ENCODE data around the gene WDR93.
"Not testable (repeated sequence)": the region's sequence is repeated elsewhere in the genome, so short reads cannot be mapped to it uniquely, and the experiment has no call there.

WDR93 gene

DNA sequence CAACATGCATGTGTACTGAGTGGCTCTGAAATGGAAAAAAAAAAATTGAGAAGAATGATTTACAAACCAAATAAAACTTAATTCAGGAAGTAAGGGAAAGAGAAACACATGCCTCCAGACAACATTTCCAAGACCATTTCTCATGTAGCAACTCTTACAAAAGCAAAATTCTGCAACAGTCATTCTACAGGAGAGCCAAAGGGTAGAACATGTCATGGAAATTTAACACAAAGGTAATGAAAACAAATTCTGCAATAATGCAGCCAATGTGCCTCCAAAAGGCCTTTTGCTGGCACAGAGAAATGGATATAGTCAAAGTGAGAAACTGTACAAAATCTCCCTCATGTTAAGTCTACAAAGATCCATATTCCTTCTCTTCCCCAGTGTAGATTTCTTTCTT, 4.1 kb upstream of the WDR93 start:
- no peak for DNase-seq

DNA sequence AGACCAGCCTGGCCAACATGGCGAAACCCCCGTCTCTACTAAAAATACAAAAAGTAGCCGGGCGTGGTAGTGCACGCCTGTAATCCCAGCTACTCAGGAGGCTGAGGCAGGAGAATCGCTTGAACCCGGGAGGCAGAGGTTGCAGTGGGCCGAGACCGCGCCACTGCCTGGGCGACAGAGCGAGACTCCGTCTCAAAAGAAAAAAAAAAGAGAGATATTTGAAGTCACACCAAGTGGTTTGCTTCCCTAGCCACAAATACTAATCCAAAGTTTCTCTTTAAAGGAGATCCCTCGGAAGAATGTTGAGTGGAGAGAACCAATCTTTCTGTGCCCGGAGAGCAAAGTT, 708 bp upstream of the WDR93 start:
- not testable (repeated sequence) for DNase-seq

DNA sequence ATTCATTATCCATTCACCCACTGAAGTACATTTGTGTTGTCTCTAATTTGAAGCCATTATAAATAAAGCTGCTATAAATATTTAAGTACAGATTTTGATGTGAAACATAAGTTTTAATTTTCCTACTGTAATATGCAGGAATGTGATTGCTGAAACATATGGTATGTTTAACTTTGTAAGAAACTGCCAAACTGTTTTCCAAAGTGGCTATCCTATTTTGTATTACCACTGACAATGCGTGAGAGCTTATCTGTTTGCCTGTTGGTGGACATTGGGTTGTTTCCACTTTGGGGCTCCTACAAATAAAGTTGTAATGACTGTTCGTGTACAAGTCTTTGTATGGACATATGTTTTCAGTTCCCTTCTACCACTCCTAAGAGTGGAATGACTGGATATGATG, 2.5 kb downstream of the WDR93 start:
- no peak for DNase-seq

DNA sequence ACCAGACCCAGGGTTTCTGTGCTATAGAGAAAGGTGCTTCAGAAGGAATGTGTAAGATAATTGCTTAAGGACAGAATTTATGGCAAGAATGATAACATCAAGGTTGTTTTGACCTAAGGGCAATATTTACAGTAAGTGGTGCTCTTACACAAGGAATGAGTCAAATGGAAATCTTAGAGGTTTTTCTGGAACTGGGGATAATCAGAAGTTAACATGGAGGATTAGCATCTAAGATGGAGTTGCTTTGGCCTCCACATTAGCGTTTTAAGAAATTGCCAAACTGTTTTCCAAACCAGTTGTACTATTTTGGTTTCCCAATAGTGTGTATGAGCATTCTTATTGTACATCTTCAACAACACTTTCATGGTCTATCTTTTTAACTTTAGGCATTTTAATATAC, 3.1 kb downstream of the WDR93 start:
- no peak for DNase-seq

GRCh38 chr15:89695198-89695597, 4.6 kb downstream of the WDR93 start:
- DNase-seq = no peak

DNA sequence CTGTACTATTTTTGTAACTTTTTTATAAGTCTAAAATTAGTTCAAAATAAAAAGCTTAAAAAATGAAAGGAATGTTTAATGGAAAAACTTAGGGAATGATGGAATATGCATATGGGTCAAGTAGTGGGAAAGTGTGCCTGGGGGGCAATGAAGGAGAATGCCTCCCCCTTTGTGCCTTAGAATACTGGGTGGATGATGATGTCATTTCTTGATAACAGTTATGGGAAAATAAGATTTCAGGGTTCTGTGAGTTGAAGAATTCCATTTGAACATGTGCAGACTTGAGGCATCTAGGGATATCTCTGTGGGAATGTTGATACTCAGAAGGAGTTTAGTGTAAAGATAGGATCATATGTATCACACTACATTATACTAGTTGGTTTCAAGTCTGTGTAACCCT, 13.8 kb downstream of the WDR93 start:
- DNase-seq = no peak

DNA sequence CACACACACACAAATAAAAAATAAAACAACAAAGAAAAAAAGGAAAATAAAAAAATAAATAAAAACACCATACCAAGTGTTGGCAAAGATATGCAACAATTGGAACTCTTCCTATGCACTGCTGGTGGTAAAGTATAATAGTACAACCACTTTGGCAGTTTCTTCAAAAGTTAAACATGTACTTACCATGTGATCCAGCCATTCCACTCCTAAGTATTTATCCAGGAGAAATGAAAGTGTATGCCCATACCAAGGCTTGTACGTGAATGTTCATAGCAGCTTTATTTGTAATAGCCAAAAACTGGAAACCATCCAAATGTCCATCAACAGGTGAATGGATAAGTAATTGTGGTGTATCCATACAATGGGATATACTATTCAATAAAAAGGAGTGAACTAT, 17.0 kb downstream of the WDR93 start:
- no peak for DNase-seq

DNA sequence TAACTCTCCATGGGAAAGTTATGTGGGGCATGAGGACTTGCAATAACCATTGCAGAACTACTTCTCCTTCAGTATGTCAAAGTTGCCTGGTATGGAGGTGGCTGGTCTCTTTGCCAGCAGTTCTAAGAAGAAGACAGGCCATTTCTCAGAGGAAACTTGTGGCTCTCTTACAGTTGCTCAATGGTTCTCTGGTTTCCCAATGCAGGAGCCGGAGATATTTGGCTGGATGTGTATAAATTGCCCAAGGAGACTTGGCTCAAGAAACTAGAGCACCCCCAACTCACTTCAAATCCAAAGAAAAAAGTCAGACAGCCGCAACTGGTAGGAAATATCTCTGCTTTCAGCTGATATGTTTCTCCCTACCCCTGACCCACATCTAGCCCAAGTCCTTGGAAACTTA, 24.2 kb downstream of the WDR93 start:
- DNase-seq = no peak

DNA sequence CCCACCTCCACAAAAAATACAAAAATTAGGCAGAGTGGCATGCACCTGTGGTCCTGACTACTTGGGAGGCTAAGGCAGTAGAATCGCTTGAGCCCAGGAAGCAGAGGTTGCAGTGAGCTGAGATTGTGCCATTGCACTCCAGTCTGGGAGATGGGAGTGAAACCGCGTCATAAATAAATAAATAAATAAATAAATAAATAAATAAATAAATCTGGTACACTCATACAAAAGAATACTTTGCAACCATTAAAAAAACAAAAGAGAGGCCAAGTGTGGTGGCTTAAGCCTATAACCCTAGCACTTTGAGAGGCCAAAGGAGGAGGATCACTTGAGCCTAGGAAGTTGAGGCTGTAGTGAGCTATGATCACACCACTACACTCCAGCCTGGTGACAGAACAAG, 32.4 kb downstream of the WDR93 start:
- DNase-seq = no peak

DNA sequence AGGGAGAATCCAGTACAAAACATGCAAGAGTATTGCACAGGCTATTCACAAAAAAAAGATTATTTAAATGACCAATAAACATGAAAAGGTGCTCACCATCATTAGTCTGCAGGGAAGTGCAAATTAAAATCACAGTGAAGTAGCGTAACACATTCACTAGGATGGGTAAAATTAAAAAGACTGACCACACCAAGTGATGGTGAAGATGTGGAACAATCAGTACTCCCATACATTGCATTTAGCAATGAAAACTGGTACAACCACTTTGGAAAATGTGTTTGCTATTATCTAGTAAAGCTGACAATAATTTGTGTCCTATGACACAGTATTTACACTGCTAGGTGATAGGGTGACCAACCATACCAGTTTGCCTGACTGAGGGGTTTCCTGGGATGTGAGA, 34.0 kb downstream of the WDR93 start:
- DNase-seq = no peak

GRCh38 chr15:89725064-89725463, 34.5 kb downstream of the WDR93 start:
- no peak for DNase-seq

GRCh38 chr15:89728254-89728653, 37.6 kb downstream of the WDR93 start:
- DNase-seq = no peak

DNA sequence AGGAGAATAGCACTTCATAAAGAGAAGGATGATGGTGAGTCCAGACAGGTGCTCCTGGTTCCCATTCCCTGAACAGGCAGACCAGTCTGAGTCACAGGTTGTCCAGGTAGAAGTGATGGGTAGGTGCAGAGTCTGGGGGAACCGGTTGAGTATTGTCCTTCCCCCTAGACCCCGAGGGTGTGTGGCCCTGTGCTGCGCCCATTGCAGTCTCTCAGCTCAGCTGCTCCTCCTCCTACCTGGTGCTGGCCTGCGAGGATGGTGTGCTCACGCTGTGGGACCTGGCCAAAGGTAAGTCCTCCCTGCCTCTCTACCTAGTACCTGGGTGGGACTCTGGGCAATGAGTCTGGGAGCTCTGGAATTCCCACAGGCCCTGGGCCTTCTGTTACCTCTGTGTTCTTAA, 40.7 kb downstream of the WDR93 start:
- no peak for DNase-seq

- no peak for DNase-seq
Measured at GRCh38 chr15:89732451-89733172, 42.0 kb downstream of the WDR93 start.

GRCh38 chr15:89735773-89736172, 45.2 kb downstream of the WDR93 start:
- DNase-seq = no peak

- DNase-seq = peak; percentile 6 to 67
Measured at GRCh38 chr15:89740137-89740536, 49.5 kb downstream of the WDR93 start.

DNA sequence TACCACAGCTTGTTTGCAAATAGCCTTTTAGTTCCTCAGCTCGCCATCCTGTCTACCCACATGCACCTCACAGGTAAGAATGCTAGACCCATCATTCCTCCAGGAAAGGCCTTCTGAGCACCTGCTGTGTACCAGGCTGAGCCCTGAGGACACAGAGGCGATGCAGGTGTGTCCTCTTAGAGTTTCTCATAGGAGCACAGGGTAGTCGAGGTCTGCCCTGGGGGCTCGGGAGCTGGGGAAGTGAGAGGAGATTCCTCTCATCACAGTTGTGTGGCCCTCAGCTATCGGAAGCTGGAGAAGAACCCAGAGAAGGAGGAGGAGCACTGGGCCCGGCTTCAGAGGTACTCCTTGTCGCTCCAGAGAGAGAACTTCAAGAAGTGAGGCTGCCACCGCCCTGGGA, 52.4 kb downstream of the WDR93 start:
- DNase-seq = no peak

- DNase-seq = no peak
Measured at GRCh38 chr15:89743594-89743993, 53.0 kb downstream of the WDR93 start.

DNA sequence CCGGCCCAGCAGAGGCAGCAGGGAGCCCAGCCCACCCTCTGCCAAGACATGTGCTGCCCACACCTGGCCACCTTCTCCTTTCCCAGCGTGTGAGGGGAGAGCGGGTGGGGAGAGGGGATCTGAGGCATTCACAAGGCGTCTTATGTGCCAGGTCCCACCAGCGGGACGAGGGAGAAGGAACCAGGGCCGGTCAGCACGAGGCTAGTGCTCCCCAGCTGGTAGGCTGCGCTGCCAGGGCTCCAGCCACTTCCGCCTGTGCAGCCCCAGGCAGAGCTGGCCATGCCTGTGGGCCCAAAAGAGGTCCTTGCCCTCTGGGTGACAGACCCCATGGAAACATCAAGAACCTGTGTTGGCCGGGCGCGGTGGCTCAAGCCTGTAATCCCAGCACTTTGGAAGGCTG, 54.5 kb downstream of the WDR93 start:
- no peak for DNase-seq

DNA sequence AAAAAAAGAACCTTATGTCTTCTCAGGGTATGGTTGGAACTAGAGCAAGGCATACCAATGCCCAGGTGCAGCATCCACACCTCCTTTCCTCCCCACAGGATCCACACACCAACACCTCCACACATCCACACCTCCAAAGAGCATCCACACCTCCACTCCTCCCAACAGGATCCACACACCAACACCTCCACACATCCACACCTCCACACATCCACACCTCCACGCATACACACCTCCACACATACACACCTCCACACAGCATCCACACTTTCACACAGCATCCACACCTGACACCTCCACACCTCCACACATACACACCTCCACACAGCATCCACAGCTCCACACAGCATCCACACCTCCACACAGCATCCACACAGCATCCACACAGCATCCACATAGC, 55.2 kb downstream of the WDR93 start:
- no peak for DNase-seq

DNA sequence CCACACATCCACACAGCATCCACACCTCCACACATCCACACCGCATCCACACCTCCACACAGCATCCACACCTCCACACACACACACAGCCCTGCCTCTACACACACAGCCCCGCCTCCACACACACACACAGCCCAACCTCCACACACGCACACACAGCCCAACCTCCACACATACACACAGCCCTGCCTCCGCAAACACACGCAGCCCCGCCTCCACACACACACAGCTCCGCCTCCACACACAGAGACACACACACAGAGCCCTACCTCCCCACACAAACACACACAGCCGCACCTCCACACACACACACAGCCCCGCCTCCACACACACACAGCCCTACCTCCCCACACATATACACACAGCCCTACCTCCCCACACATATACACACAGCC, 55.8 kb downstream of the WDR93 start:
- DNase-seq = no peak

DNA sequence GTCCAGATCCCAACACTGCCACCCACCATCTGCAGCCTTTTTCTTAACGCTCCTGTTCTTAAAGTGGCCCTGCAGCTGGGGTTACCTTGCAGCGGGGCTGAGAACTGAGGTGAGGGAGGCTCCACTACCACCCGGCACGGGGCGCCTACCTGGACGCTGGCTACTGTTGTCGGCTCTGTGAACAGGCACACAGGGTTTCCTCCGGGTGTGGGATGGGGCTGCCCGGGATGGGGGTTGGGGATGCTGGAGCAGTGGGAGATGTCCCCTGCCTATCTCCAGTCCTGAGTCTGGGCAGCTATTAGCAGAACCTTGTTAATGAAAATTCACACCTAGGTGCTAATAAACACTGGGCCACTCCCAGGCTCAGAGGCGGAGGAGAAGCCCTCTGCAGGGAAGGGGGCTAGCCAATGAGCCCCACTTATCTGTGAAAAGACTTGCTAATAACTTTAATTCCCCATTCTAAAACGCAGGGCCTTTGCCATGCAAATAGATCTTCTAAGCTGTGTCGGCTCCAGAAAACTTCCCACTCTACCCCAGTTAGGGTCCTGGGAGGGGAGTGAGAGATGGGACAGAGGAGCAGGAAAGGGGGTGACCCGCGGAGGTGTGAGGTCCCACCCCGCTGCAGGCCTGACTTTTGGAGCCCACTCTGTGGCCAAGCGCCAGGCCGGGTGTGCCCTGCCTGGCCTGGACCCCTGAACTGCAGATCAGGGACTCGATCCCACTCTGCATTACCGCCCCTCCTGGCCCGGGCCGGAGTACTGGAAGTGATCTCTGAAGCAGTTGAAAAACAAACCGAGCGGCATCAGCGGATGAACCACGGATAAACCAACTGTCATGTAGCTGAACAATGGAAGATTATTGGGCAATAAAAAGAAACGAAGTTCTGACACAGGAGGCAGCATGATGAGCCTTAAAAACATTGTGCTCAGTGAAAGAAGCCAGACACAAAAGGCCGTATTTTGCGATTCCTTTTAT, 57.4 kb downstream of the WDR93 start:
- DNase-seq = no peak

DNA sequence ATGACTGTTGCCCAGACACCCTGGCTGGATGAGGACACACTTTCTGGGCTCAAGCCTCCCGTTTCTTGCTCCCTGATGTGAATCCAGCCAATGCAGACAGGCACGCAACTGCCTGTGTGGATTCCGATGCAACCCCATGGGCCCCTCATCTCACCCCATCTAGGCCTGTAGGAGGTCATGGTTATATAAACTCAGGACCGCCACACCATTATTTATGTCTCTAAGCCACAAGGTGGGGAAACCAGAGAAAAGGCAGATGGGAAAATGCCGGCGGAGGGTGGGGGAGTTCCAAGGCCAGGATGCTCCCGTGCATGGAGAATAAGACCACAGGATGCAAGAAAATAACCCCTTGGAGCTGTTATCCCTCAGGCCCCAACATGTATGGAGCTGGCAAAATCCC, 58.4 kb downstream of the WDR93 start:
- DNase-seq = no peak

DNA sequence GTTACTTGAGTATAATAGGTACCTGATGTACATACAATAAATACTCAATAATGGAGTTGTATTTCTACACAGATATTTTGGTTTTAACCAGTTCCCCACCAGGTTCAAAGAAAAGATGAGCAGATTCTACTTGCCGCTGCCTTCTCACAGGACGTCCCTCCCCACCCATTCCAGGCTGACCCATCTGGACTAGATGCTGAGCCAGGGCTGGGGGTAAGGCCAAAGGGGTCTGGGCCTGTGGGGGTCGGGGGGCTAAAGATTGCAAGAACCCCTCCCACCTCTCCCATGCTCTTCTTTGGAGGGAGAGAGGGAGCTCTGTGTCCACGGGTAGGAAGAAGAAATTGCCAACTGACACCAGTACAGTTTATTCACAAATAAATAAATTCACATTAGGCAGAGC, 58.9 kb downstream of the WDR93 start:
- no peak for DNase-seq

Measured in bone marrow (tissue), 2 donors.